RWPE2 (cell line): ENCODE results near the gene BFSP2.

Experiments
- ATAC-seq: fragments of 200-7000 bp; cut with Tn5 transposase; 3 replicates; pipeline ENCODE4 v1.9.1; 2021; ENCODE audit warnings: low read depth
- DNase-seq: peaks from one replicate; pipeline ENCODE4 v3.0.0-alpha.2; 2020; ENCODE audit warnings: low spot score
- H3K27ac ChIP-seq: fragments of 450-650 bp; 2 replicates; pipeline ENCODE4 v1.5.1; 2017; ENCODE audit warnings: mild to moderate bottlenecking; ENCODE audit not compliant: poor library complexity, severe bottlenecking
- H3K27me3 ChIP-seq: fragments of 250-450 bp; sonication (Bioruptor Pico); 2 replicates; pipeline ENCODE4 v1.5.1; 2021; ENCODE audit warnings: mild to moderate bottlenecking, moderate library complexity; ENCODE audit not compliant: insufficient read depth, poor library complexity, severe bottlenecking
- H3K36me3 ChIP-seq: fragments of 250-450 bp; sonication (Bioruptor Pico); 2 replicates; pipeline ENCODE4 v1.5.1; 2020; ENCODE audit warnings: low read depth, mild to moderate bottlenecking, moderate library complexity
- H3K4me1 ChIP-seq: fragments of 250-450 bp; sonication (Bioruptor Pico); 2 replicates; pipeline ENCODE4 v1.5.1; 2021; ENCODE audit warnings: mild to moderate bottlenecking, moderate library complexity; ENCODE audit not compliant: insufficient read depth, poor library complexity, severe bottlenecking
- H3K4me3 ChIP-seq: fragments of 250-450 bp; sonication (Bioruptor Pico); 2 replicates; pipeline ENCODE4 v1.5.1; 2021; ENCODE audit warnings: mild to moderate bottlenecking, moderate library complexity; ENCODE audit not compliant: severe bottlenecking
- H3K9me3 ChIP-seq: fragments of 250-450 bp; sonication (Bioruptor Pico); 2 replicates; pipeline ENCODE4 v1.5.1; 2021; ENCODE audit warnings: mild to moderate bottlenecking, moderate library complexity; ENCODE audit not compliant: severe bottlenecking
- TF ChIP-seq, protein P1 (sequence below): fragments of 450-650 bp; IDR thresholded peaks from one replicate; pipeline ENCODE4 v1.5.1; 2017; ENCODE audit warnings: mild to moderate bottlenecking, moderate library complexity; ENCODE audit not compliant: poor library complexity, severe bottlenecking

Gene BFSP2

DNA sequence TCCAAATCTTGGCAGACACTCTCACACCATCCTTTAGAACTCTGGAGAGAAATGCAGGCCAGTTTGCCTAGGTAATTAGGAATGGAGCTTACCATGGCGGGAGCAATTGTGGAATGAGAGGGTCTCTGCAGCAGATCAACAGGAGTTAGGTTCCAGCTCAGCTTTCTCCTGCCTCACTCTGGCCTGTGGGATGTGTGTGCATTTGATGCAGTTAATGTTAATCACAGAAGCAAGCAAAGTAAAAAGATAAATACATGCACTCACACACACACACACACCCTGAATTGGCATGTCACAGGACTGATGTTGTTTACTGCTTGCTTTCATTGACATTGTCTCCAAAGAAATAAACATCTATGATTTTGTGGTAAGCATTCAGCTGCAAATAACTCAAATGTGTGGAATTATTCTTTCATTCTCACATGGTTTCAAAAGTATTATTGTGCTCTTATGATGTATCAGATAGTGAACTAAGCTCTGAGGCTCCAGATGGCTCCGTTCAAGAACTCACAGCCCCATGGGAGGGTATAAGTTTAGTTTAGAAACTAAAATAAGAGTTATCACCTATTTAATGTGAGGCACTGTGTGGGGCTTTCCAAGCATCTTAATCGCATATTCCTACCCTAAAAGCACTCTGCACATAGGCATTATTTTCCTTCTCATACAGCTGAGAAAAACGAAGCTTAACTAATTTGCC, 31.3 kb upstream of the BFSP2 start:
- TF ChIP-seq, protein P1, sequence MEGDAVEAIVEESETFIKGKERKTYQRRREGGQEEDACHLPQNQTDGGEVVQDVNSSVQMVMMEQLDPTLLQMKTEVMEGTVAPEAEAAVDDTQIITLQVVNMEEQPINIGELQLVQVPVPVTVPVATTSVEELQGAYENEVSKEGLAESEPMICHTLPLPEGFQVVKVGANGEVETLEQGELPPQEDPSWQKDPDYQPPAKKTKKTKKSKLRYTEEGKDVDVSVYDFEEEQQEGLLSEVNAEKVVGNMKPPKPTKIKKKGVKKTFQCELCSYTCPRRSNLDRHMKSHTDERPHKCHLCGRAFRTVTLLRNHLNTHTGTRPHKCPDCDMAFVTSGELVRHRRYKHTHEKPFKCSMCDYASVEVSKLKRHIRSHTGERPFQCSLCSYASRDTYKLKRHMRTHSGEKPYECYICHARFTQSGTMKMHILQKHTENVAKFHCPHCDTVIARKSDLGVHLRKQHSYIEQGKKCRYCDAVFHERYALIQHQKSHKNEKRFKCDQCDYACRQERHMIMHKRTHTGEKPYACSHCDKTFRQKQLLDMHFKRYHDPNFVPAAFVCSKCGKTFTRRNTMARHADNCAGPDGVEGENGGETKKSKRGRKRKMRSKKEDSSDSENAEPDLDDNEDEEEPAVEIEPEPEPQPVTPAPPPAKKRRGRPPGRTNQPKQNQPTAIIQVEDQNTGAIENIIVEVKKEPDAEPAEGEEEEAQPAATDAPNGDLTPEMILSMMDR, result no peak

DNA sequence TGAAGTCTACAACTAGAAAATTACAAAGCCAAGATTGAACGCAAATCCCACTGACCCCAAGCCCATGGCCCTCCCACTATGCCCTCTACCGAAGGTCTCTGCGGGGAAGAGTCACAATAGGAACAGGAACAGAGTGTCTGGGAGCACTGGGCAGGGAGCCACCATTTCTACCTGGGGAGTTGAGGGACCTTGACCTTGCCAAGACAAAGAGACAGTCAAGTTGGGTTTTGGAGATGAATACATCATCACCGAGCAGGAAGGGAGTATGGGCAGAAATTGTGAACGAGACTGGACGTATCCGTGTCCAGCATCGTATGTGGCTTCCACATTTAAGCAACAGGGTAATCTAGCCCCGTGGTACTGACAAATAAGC, 30.8 kb upstream of the BFSP2 start:
- DNase-seq (no peak), ATAC-seq (no peak)
- Histone ChIP-seq H3K9me3 (no peaks in the 10 kb centered on the region), H3K27ac (no peak overlapping the region), H3K4me1 (no peaks in the 10 kb centered on the region), H3K36me3 (no peaks in the 10 kb centered on the region), H3K27me3 (no peaks in the 10 kb centered on the region), H3K4me3 (no peak overlapping the region)
- TF ChIP-seq, protein P1, result no peak

More for the DNA sequence above, 31.3 kb upstream of the BFSP2 start:
- ATAC-seq (no peak), DNase-seq (no peak)
- Histone ChIP-seq H3K4me3 (no peak overlapping the region), H3K36me3 (no peaks in the 10 kb centered on the region), H3K4me1 (no peaks in the 10 kb centered on the region), H3K27ac (no peak overlapping the region), H3K27me3 (no peaks in the 10 kb centered on the region), H3K9me3 (no peaks in the 10 kb centered on the region)

DNA sequence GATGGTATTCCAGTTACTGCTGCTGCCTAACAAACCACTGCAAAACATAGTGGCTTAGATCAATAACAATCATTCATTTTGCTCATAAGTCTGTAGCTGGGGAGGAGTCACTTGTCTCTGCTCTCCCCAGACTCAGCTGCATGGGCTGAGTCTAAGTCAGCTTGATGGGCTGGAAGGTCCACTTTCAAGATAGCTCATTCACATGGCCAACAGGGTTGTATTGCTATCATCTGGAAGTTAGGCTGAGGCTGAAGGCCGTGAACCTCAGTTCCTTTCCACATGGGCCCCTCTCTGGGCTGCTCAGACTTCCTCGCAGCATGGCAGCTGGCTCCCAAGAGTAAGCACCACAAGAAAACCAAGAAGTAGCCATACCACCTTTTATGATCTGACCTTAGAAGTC, 28.7 kb upstream of the BFSP2 start:
- ATAC-seq (no peak), DNase-seq (no peak)
- Histone ChIP-seq H3K27me3 (peaks cover 5% of the 10 kb centered on the region), H3K9me3 (no peaks in the 10 kb centered on the region), H3K27ac (no peak overlapping the region), H3K4me3 (no peak overlapping the region), H3K36me3 (no peaks in the 10 kb centered on the region), H3K4me1 (no peaks in the 10 kb centered on the region)
- TF ChIP-seq, protein P1, result no peak

DNA sequence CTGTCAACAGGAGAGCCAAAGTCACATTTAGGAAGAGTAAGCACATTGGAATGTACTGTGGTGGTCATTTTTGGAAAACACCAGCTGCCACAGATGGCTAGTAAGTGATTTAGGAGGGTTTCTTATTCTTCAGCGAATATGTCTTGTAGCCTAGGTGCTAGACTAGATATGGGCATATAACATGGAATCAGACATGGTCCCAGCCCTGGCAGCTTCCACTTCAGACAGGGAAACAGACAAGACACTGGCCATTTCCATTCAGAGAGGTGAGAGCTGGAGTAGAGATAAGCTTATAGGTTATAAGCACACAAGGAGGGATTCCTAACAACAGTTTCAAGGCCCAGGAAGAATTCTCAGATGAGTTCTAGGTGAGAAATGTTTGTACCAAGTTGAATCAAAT, 28.2 kb upstream of the BFSP2 start:
- TF ChIP-seq, protein P1, result no peak
- ATAC-seq (no peak), DNase-seq (no peak)
- Histone ChIP-seq H3K4me3 (no peak overlapping the region), H3K27me3 (peaks cover 5% of the 10 kb centered on the region), H3K27ac (no peak overlapping the region), H3K4me1 (no peaks in the 10 kb centered on the region), H3K9me3 (no peaks in the 10 kb centered on the region), H3K36me3 (no peaks in the 10 kb centered on the region)

DNA sequence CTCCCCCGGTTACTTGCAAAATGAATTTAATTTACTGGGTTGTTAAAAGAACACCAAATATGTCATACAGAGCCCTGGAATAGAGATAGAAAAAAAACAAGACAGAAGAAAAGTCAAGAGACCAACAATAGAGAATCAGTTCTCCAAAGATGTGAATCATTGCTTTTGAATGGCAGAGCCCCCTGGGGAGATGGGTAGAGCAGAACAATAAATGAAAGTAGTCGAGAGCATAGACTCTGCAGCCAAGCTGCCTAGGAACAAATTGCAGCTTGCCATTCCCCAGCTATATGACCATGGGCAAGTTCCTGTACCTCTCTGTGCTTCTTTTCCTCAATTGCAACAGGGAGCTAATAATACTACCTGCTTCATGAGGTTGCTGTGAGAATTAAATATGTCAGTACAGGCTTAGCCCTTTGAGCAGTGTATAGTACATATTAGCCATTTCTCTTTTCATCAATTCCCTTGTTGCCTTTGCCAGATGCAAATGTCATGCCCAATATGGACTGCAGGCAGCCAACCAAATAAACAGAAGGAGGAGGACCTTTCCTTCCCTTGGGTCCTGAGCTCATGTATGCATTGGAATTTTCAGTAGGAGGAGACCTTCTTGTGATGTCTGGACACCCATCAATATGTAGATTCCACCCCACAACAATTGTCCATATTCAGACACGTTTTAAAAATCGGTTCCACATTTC, 25.0 kb upstream of the BFSP2 start:
- Histone ChIP-seq H3K27me3 (peaks cover 5% of the 10 kb centered on the region), H3K27ac (no peak overlapping the region), H3K36me3 (no peaks in the 10 kb centered on the region), H3K4me3 (no peak overlapping the region), H3K9me3 (no peaks in the 10 kb centered on the region), H3K4me1 (no peaks in the 10 kb centered on the region)
- no peak for DNase-seq
- ATAC-seq, result no peak
- TF ChIP-seq, protein P1, result no peak
